Peyer's patch (tissue), 4 donors: ENCODE measurements around the gene ACTG2. TPM values are rescaled to one million over a fixed set of nuclear protein-coding genes. Genes with fewer than 3 reads are reported as not detected.

Experiments used
- DNase-seq, 3 donors: peaks; one replicate each; pipeline ENCODE4 v3.0.0-alpha.2; 2017 to 2019
- H3K27ac ChIP-seq, 4 donors: fragments of 200-600 bp; sonication (generic); one replicate each; pipeline ENCODE4 v1.5.1; 2016 to 2019
- H3K27me3 ChIP-seq, 2 donors: fragments of 200-600 bp; sonication (generic); one replicate each; pipeline ENCODE4 v1.5.1; 2019
- H3K36me3 ChIP-seq, 3 donors: fragments of 200-600 bp; sonication (generic); one replicate each; pipeline ENCODE4 v1.5.1; 2016 to 2019
- H3K4me1 ChIP-seq, 4 donors: fragments of 200-600 bp; sonication (generic); one replicate each; pipeline ENCODE4 v1.5.1; 2016 to 2019
- H3K4me3 ChIP-seq, 4 donors: fragments of 200-600 bp; sonication (generic); 1 replicate in 3 of 4; 2 replicates in 1 of 4; pipeline ENCODE4 v1.5.1; 2016 to 2019; ENCODE audit warnings: mild to moderate bottlenecking in 1 of 4
- H3K9me3 ChIP-seq, 4 donors: fragments of 200-600 bp; sonication (generic); one replicate each; pipeline ENCODE4 v1.5.1; 2016 to 2019; ENCODE audit warnings: mild to moderate bottlenecking in 1 of 4
- CTCF ChIP-seq, 6 experiments: fragments of 450-650 bp in 4 of 6; fragments of 200-600 bp in 2 of 6; sonication (generic) in 1 of 6; IDR thresholded peaks; one replicate each; pipeline ENCODE4 v1.5.1; 2017 to 2019; ENCODE audit warnings: antibody characterized with exemption in 6 of 6, mild to moderate bottlenecking in 3 of 6, moderate library complexity in 1 of 6
- POLR2A ChIP-seq, 2 donors: fragments of 450-650 bp; IDR thresholded peaks; one replicate each; pipeline ENCODE4 v1.5.1; 2017; ENCODE audit warnings: antibody characterized with exemption in 2 of 2, mild to moderate bottlenecking in 2 of 2, moderate library complexity in 2 of 2
- total RNA-seq, 4 donors: library from RNA; depleted of rRNA; stranded (reverse); fragments of >200 nt; gene quantifications; one replicate each; pipeline ENCODE4 v1.1.0, GENCODE V29; 2016

The ACTG2 gene
- total RNA-seq, 4 donors from 2014 or later: 27.5 to 140 (median 40.0) TPM

GRCh38 chr2:73944714-73945113 is 51.9 kb downstream of the ACTG2 start:
- peaks cover 0 to 54% (median 0%) of the 10 kb centered on the region in 3 donors for H3K36me3 ChIP-seq
- no peak for DNase-seq
- no peaks in the 10 kb centered on the region for H3K9me3 ChIP-seq
- TF ChIP-seq POLR2A (IDR thresholded peaks at IDR 0.05) (no peak), CTCF (IDR thresholded peaks at IDR 0.05) (no peak)
- no peak overlapping the region for H3K27ac ChIP-seq
- H3K4me3 ChIP-seq: no peak overlapping the region
- peaks cover 0 to 9% (median 2%) of the 10 kb centered on the region in 4 donors for H3K4me1 ChIP-seq
- H3K27me3 ChIP-seq: no peaks in the 10 kb centered on the region

GRCh38 chr2:73946215-73946614 is 53.4 kb downstream of the ACTG2 start:
- Histone ChIP-seq H3K36me3 (peaks cover 0 to 60% (median 0%) of the 10 kb centered on the region in 3 donors), H3K27ac (no peak overlapping the region), H3K4me3 (no peak overlapping the region), H3K4me1 (peaks cover 0 to 4% (median 2%) of the 10 kb centered on the region in 4 donors), H3K27me3 (no peaks in the 10 kb centered on the region), H3K9me3 (no peaks in the 10 kb centered on the region)
- no peak for DNase-seq
- no peak for TF ChIP-seq POLR2A (IDR thresholded peaks at IDR 0.05)
- TF ChIP-seq CTCF (IDR thresholded peaks at IDR 0.05): no peak

DNA sequence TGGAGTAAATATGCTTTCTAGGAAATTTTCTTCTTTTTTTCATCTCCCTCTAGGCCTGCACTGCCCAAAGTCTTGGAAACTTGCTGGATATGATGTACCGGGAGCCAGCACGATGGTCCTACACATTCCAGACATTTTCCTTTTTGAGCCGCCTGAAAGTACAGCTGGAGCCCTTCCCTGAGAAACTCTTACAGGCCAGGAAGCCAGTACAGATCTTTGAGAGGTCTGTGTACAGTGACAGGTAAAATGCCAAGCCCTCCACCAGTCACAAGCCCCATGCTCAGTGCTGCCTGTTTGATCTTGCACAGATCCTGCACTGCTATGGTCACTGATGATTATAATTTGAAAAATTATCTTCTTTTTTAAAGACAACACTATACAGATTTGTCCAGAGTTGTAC is 53.9 kb downstream of the ACTG2 start:
- Histone ChIP-seq H3K36me3 (peaks cover 0 to 61% (median 0%) of the 10 kb centered on the region in 3 donors), H3K4me3 (no peak overlapping the region), H3K9me3 (no peaks in the 10 kb centered on the region), H3K27me3 (no peaks in the 10 kb centered on the region), H3K4me1 (peaks cover 0 to 4% (median 2%) of the 10 kb centered on the region in 4 donors), H3K27ac (no peak overlapping the region)
- no peak for DNase-seq
- TF ChIP-seq POLR2A (IDR thresholded peaks at IDR 0.05) (no peak), CTCF (IDR thresholded peaks at IDR 0.05) (no peak)

DNA sequence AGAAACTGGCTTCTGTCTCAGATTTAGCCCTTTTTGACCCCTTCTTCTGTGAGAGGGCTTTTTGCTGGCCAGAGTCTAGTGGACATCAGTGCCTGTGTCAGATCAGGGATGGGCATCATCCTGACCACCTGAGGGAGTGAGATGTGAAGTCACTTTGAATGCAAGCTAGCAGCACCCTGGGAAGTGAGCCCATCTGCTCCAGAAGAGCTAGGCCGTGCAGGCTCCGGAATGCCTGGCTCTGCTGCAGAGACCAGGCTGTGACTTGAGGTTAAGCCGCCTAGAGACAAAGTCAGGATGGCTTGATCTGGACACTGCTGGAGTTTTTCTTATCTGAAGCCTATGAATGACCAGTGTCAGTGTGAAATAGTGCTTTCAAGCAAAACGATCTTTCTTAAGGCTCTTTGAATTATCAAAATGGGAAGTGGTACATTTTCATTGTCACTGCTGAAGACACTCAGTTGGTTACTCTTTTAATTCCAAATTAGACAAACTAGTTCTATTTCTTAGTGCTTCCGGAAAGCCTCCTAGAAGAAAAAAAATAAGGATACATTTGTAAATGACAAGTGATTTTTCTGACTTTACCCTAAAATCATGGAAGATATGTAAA is 54.7 kb downstream of the ACTG2 start:
- Histone ChIP-seq H3K4me1 (peaks cover 0 to 4% (median 2%) of the 10 kb centered on the region in 4 donors), H3K36me3 (peaks cover 0 to 66% (median 0%) of the 10 kb centered on the region in 3 donors), H3K27ac (no peak overlapping the region), H3K9me3 (no peaks in the 10 kb centered on the region), H3K27me3 (no peaks in the 10 kb centered on the region), H3K4me3 (no peak overlapping the region)
- TF ChIP-seq CTCF (IDR thresholded peaks at IDR 0.05) (no peak), POLR2A (IDR thresholded peaks at IDR 0.05) (no peak)
- no peak for DNase-seq

GRCh38 chr2:73949802-73950201 is 57.0 kb downstream of the ACTG2 start:
- Histone ChIP-seq H3K9me3 (no peaks in the 10 kb centered on the region), H3K4me3 (no peak overlapping the region), H3K4me1 (peaks cover 0 to 4% (median 2%) of the 10 kb centered on the region in 4 donors), H3K27ac (no peak overlapping the region), H3K27me3 (no peaks in the 10 kb centered on the region), H3K36me3 (peaks cover 0 to 69% (median 0%) of the 10 kb centered on the region in 3 donors)
- DNase-seq: no peak
- TF ChIP-seq POLR2A (IDR thresholded peaks at IDR 0.05) (no peak), CTCF (IDR thresholded peaks at IDR 0.05) (no peak)
